Measurements from ENCODE around the gene PEDS1. TPM values are rescaled to one million over a fixed set of nuclear protein-coding genes. Genes with fewer than 3 reads are reported as not detected.

Gene PEDS1
- total RNA-seq, 1 donor from 2014 or later: 39.7 TPM

- H3K36me3 Mint-ChIP-seq (ENCODE audit: low read depth, unreplicated experiment): peaks cover 41% of the 10 kb centered on the region
- TF ChIP-seq CTCF (IDR thresholded peaks at IDR 0.05; ENCODE audit: unreplicated experiment): no peak
- no peak overlapping the region for H3K4me3 Mint-ChIP-seq (ENCODE audit: unreplicated experiment)
- H3K27ac Mint-ChIP-seq (ENCODE audit: unreplicated experiment): no peak overlapping the region
- peaks cover 5% of the 10 kb centered on the region for H3K27me3 Mint-ChIP-seq (ENCODE audit: unreplicated experiment)
- no peaks in the 10 kb centered on the region for H3K9me3 Mint-ChIP-seq (ENCODE audit: unreplicated experiment)
- peaks cover 10% of the 10 kb centered on the region for H3K4me1 Mint-ChIP-seq (ENCODE audit: unreplicated experiment)
- no peak for DNase-seq (ENCODE audit: low spot score)
Observed at GRCh38 chr20:50130995-50131394, 22.5 kb downstream of the PEDS1 start.

- peaks cover 10% of the 10 kb centered on the region for H3K4me1 Mint-ChIP-seq (ENCODE audit: unreplicated experiment)
- H3K36me3 Mint-ChIP-seq (ENCODE audit: low read depth, unreplicated experiment): peaks cover 35% of the 10 kb centered on the region
- DNase-seq (ENCODE audit: low spot score): no peak
- no peaks in the 10 kb centered on the region for H3K9me3 Mint-ChIP-seq (ENCODE audit: unreplicated experiment)
- H3K27me3 Mint-ChIP-seq (ENCODE audit: unreplicated experiment): peaks cover 5% of the 10 kb centered on the region
- peak overlapping the region; percentile 31 for H3K4me3 Mint-ChIP-seq (ENCODE audit: unreplicated experiment)
- peak overlapping the region; percentile 75 for H3K27ac Mint-ChIP-seq (ENCODE audit: unreplicated experiment)
- TF ChIP-seq CTCF (IDR thresholded peaks at IDR 0.05; ENCODE audit: unreplicated experiment): no peak
Observed at GRCh38 chr20:50130356-50130723, 23.2 kb downstream of the PEDS1 start.

DNA sequence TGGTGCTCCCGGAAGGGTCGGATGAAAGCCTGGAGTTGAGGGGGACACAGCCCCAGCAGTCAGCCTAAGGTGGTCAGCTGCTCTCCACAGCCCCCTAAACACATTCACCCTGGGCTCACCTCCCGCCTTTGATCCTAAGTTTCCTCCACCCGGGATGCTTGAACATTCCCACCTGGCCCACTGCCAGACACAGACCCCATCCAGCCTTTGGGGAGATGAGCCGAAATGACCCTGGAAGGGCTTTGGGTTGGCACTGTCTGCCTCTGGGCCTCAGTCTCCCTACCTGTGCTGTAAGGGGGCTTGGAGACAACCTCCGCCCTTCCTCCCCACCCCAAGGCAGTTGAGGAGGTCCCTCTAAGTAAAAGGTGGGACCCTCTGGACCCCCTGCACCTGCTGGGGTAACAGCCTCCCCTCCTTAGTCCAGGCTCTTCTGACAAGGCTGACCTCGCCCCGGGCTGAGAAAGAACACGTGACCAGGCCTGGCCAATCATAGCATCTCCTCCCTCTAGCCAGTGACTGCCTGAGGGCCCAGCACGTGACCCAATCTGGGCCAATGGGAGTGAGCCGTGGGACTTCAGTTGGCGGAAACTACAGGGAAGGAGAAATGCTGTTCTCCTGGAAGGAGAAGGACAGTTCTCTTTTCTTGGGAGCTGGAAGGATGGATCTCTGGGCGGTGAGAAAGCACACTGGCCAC lies 23.7 kb downstream of the PEDS1 start:
- Mint-ChIP-seq H3K9me3 (ENCODE audit: unreplicated experiment) (no peaks in the 10 kb centered on the region), H3K36me3 (ENCODE audit: low read depth, unreplicated experiment) (peaks cover 39% of the 10 kb centered on the region), H3K27me3 (ENCODE audit: unreplicated experiment) (peaks cover 8% of the 10 kb centered on the region), H3K27ac (ENCODE audit: unreplicated experiment) (peak overlapping the region; percentile 75), H3K4me3 (ENCODE audit: unreplicated experiment) (peak overlapping the region; percentile 31), H3K4me1 (ENCODE audit: unreplicated experiment) (peaks cover 10% of the 10 kb centered on the region)
- no peak for TF ChIP-seq CTCF (IDR thresholded peaks at IDR 0.05; ENCODE audit: unreplicated experiment)
- no peak for DNase-seq (ENCODE audit: low spot score)

- Mint-ChIP-seq H3K27ac (ENCODE audit: unreplicated experiment) (no peak overlapping the region), H3K4me3 (ENCODE audit: unreplicated experiment) (no peak overlapping the region), H3K4me1 (ENCODE audit: unreplicated experiment) (peaks cover 10% of the 10 kb centered on the region), H3K36me3 (ENCODE audit: low read depth, unreplicated experiment) (peaks cover 50% of the 10 kb centered on the region), H3K9me3 (ENCODE audit: unreplicated experiment) (no peaks in the 10 kb centered on the region), H3K27me3 (ENCODE audit: unreplicated experiment) (peaks cover 12% of the 10 kb centered on the region)
- TF ChIP-seq CTCF (IDR thresholded peaks at IDR 0.05; ENCODE audit: unreplicated experiment): no peak
- DNase-seq (ENCODE audit: low spot score): no peak
Observed at GRCh38 chr20:50128520-50128905, 25.0 kb downstream of the PEDS1 start.

Data from endothelial cell (in vitro differentiated cells).